Measurements from ENCODE around the gene GPC4.
"Not testable (repeated sequence)": the region's sequence is repeated elsewhere in the genome, so short reads cannot be mapped to it uniquely, and the experiment has no call there.

Gene GPC4

GRCh38 chrX:133300591-133300990, 114.7 kb downstream of the GPC4 start:
- no peak for DNase-seq

- DNase-seq = no peak
Observed at GRCh38 chrX:133297284-133297683, 118.0 kb downstream of the GPC4 start.

- DNase-seq = no peak
Observed at GRCh38 chrX:133294126-133294525, 121.2 kb downstream of the GPC4 start.

- no peak for DNase-seq
Observed at GRCh38 chrX:133290076-133290475, 125.2 kb downstream of the GPC4 start.

- no peak for DNase-seq
Observed at GRCh38 chrX:133287860-133288259, 127.4 kb downstream of the GPC4 start.

- DNase-seq = no peak
Observed at GRCh38 chrX:133285341-133285740, 129.9 kb downstream of the GPC4 start.

- not testable (repeated sequence) for DNase-seq
Observed at GRCh38 chrX:133279112-133279730, 136.1 kb downstream of the GPC4 start.

- DNase-seq = no peak
Observed at GRCh38 chrX:133273180-133273579, 142.1 kb downstream of the GPC4 start.

GRCh38 chrX:133269168-133269567, 146.1 kb downstream of the GPC4 start:
- DNase-seq = peak; percentile 33

GRCh38 chrX:133267621-133268020, 147.7 kb downstream of the GPC4 start:
- DNase-seq = no peak

GRCh38 chrX:133265331-133265730, 150.0 kb downstream of the GPC4 start:
- peak; percentile 93 for DNase-seq

GRCh38 chrX:133258481-133258880, 156.8 kb downstream of the GPC4 start:
- DNase-seq = no peak

- DNase-seq = no peak
Observed at GRCh38 chrX:133254666-133255065, 160.6 kb downstream of the GPC4 start.

- DNase-seq = no peak
Observed at GRCh38 chrX:133251204-133251603, 164.1 kb downstream of the GPC4 start.

- DNase-seq = no peak
Observed at GRCh38 chrX:133250184-133251100, 164.8 kb downstream of the GPC4 start.

Measured in islet precursor cell (in vitro differentiated cells).